KMS-11 (cell line): ENCODE results near the gene ZNF536.

Source experiments
- H2AFZ ChIP-seq: fragments of 200-600 bp; sonication (generic); 2 replicates; pipeline ENCODE4 v1.6.1; 2016; ENCODE audit warnings: antibody characterized with exemption, mixed run types, low read depth
- H3K27ac ChIP-seq: fragments of 200-600 bp; sonication (generic); 2 replicates; pipeline ENCODE4 v1.6.1; 2016; ENCODE audit warnings: mild to moderate bottlenecking, mixed run types
- H3K27me3 ChIP-seq: fragments of 200-600 bp; sonication (generic); 2 replicates; pipeline ENCODE4 v1.6.1; 2017; ENCODE audit warnings: mild to moderate bottlenecking, low read depth, mixed run types, moderate library complexity; ENCODE audit not compliant: insufficient read depth
- H3K36me3 ChIP-seq: fragments of 200-600 bp; sonication (generic); 2 replicates; pipeline ENCODE4 v1.6.1; 2017; ENCODE audit warnings: mild to moderate bottlenecking, mixed run types; ENCODE audit not compliant: insufficient read depth
- H3K4me1 ChIP-seq: fragments of 200-600 bp; sonication (generic); 2 replicates; pipeline ENCODE4 v1.6.1; 2016; ENCODE audit warnings: mild to moderate bottlenecking, low read depth, mixed run types; ENCODE audit not compliant: poor library complexity, severe bottlenecking
- H3K4me2 ChIP-seq: fragments of 200-600 bp; sonication (generic); 2 replicates; pipeline ENCODE4 v1.7.0; 2016; ENCODE audit warnings: mild to moderate bottlenecking, mixed run types
- H3K4me3 ChIP-seq: fragments of 200-600 bp; sonication (generic); IDR thresholded peaks from 2 replicates; pipeline ENCODE4 v1.6.1; 2017; ENCODE audit warnings: low read depth, low read length, mixed read lengths; ENCODE audit not compliant: insufficient read depth
- H3K79me2 ChIP-seq: fragments of 200-600 bp; sonication (generic); 2 replicates; pipeline ENCODE4 v1.6.1; 2016; ENCODE audit warnings: low read depth, mixed run types; ENCODE audit not compliant: insufficient read depth
- H3K9ac ChIP-seq: fragments of 200-600 bp; sonication (generic); 2 replicates; pipeline ENCODE4 v1.6.1; 2016; ENCODE audit warnings: mild to moderate bottlenecking, mixed run types
- H4K20me1 ChIP-seq: fragments of 200-600 bp; sonication (generic); 2 replicates; pipeline ENCODE4 v1.6.1; 2016; ENCODE audit warnings: mild to moderate bottlenecking, mixed run types; ENCODE audit not compliant: insufficient read depth
- TF ChIP-seq, protein P1 (sequence below): fragments of 200-600 bp; sonication (generic); conservative IDR thresholded peaks from 2 replicates; pipeline ENCODE4 v1.6.1; 2017; ENCODE audit warnings: low read depth, mild to moderate bottlenecking, antibody characterized with exemption, low read length, moderate library complexity, mixed read lengths

ZNF536 gene

DNA sequence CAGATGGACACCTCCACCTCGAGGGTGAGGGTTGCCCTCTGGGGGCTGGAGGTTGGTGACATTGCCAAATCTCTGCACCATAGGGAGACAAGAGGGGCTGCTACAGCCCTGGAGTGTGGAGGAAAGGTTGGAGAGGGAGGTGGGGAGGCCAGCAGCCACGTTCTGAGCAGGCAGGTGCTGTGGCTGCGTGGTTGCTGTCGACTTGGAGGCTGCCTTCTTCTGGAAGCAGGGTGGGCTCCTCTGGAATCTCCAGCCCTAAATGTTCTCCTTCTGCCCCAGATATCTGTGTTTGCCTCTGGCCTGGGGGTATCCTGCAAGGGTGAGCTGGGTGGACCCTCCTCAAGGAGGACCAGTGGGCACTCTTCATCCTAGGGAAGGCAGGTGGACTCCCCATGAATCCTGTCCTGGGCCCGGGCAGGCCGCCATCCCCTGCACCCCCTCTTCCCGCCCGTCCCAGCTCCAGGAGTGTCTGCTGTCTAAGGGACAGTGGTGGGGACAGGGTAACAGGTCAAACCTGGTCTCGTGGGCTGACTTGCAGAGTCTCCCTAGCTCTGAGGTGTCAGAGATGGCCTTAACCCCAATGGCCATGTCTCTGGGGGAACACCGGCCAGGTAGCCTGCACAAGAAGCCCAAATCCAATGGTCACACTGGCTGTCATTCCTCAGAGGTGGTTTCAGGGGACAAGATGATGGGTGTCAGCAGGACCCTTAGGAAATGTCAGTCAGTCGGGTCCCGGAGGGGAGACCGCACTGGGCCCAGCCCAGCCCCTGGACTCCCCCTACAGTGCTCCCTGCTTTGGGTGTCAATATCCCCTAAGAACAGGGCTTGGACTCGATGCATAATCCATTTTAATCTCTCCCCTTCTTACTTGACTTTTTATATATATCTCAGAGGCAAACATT, 32.3 kb upstream of the ZNF536 start:
- Histone ChIP-seq H3K4me1 (no peaks in the 10 kb centered on the region), H3K27ac (no peak overlapping the region)

DNA sequence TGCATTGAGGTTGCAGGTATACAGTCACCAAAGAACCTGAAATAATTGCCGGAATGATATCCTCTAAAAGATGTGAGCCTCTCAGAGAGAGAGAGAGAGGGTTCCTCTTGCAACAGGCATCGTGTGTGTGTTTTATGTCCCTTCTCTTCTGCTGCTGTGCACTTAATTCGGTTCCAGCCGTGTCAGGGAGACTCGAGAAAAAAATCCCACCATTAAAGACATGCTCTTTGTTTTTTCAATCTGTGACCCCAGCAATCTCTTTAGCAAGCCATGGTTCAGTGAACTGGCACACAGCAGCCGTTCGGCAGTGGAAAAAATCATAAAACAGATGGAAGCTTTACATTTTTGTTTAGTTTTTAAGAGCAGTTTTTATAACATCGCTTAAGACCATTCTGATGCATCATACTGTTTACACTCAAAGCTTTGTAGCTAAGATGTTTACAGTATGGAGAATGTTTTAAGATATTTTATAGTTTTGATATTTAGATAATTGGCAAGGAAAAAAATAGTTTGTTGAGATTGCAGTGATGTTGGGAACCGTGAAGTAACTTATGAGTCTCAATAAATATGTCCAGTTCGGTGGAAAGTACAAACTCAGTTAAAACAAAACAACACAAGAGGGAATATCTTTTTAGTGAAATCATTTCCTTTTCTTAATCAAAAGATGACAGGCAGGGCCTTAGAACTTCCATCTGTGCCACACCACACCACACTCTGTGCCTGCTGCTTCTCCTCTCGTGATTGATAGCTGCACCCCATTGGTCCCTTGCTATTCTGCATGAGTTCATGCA, 31.2 kb upstream of the ZNF536 start:
- Histone ChIP-seq H3K9ac (no peak overlapping the region), H3K4me1 (no peaks in the 10 kb centered on the region), H3K27me3 (no peaks in the 10 kb centered on the region), H3K36me3 (no peaks in the 10 kb centered on the region), H3K27ac (no peak overlapping the region), H3K4me2 (no peak overlapping the region), H4K20me1 (no peaks in the 10 kb centered on the region), H3K79me2 (no peaks in the 10 kb centered on the region), H2AFZ (no peak overlapping the region), H3K4me3 (no peak overlapping the region)
- TF ChIP-seq, protein P1, sequence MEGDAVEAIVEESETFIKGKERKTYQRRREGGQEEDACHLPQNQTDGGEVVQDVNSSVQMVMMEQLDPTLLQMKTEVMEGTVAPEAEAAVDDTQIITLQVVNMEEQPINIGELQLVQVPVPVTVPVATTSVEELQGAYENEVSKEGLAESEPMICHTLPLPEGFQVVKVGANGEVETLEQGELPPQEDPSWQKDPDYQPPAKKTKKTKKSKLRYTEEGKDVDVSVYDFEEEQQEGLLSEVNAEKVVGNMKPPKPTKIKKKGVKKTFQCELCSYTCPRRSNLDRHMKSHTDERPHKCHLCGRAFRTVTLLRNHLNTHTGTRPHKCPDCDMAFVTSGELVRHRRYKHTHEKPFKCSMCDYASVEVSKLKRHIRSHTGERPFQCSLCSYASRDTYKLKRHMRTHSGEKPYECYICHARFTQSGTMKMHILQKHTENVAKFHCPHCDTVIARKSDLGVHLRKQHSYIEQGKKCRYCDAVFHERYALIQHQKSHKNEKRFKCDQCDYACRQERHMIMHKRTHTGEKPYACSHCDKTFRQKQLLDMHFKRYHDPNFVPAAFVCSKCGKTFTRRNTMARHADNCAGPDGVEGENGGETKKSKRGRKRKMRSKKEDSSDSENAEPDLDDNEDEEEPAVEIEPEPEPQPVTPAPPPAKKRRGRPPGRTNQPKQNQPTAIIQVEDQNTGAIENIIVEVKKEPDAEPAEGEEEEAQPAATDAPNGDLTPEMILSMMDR = no peak

More for the DNA sequence above, 32.3 kb upstream of the ZNF536 start:
- H2AFZ ChIP-seq = no peak overlapping the region
- TF ChIP-seq, protein P1 = no peak
- H3K36me3 ChIP-seq = no peaks in the 10 kb centered on the region
- H3K27me3 ChIP-seq = no peaks in the 10 kb centered on the region
- no peak overlapping the region for H3K9ac ChIP-seq
- no peaks in the 10 kb centered on the region for H4K20me1 ChIP-seq
- no peaks in the 10 kb centered on the region for H3K79me2 ChIP-seq
- H3K4me3 ChIP-seq = no peak overlapping the region
- H3K4me2 ChIP-seq = no peak overlapping the region

DNA sequence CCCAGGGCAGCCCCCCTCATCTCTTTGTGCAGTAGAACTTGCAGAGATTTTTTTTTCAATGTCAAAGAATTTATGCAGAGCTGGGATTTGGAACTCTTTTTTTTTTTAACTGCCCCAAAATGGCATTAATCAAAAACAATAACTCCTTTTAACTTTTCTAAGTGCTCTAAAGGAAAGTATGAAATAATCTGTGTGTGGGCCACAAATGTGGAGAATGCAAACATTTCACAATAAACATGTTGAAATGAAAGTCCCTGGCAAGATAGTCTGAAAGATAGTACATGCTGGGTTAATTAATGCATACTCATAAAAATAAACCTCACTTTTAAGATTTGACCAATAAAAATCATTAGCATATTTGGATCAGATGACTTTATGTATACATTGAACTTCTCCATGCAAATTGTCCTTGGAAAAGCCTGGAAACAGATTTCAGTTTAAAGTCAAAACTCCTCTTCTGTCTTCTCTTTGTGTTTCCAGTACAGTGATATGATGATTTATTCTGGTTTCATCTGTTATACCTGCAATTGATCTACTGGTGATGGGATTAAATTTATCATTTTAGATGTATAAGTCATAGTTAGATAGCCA, 30.5 kb upstream of the ZNF536 start:
- H3K27ac ChIP-seq = no peak overlapping the region
- no peaks in the 10 kb centered on the region for H3K36me3 ChIP-seq
- H3K9ac ChIP-seq = no peak overlapping the region
- TF ChIP-seq, protein P1 = no peak
- no peaks in the 10 kb centered on the region for H3K27me3 ChIP-seq
- no peak overlapping the region for H3K4me2 ChIP-seq
- no peaks in the 10 kb centered on the region for H3K79me2 ChIP-seq
- H3K4me1 ChIP-seq = no peaks in the 10 kb centered on the region
- H3K4me3 ChIP-seq = no peak overlapping the region
- H4K20me1 ChIP-seq = no peaks in the 10 kb centered on the region
- no peak overlapping the region for H2AFZ ChIP-seq

DNA sequence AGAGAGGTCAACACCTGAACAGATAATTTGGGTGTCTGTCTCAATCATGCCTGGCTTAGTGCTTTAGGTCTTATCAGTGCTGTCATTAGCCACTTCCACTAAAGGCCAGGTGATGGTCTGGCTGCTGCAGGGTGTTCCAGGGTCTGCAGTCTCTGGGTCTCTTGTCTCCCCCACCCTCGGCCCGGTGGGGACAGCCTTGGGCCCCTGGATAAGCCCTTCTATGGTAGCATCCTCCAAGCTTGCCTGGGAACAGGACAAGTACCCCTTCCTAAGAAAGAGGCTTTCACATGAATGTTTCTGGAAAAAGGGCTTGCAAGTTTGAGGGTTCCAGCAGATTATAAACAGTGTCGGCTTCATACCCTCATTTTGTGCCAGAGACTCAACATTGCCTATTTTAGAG, 29.3 kb upstream of the ZNF536 start:
- Histone ChIP-seq H2AFZ (no peak overlapping the region), H3K4me3 (no peak overlapping the region), H3K36me3 (no peaks in the 10 kb centered on the region), H3K4me2 (no peak overlapping the region), H3K9ac (no peak overlapping the region), H3K27me3 (no peaks in the 10 kb centered on the region), H3K27ac (no peak overlapping the region), H3K4me1 (no peaks in the 10 kb centered on the region), H4K20me1 (no peaks in the 10 kb centered on the region), H3K79me2 (no peaks in the 10 kb centered on the region)
- TF ChIP-seq, protein P1 = no peak
